Testis (tissue), 3 donors: ENCODE measurements around the gene LBP. TPM values are rescaled to one million over a fixed set of nuclear protein-coding genes. Genes with fewer than 3 reads are reported as not detected.
"Not testable (repeated sequence)": the region's sequence is repeated elsewhere in the genome, so short reads cannot be mapped to it uniquely, and the experiment has no call there.

ENCODE experiments used
- DNase-seq: peaks from one replicate; pipeline ENCODE4 v3.0.0-alpha.2; 2019
- H3K27ac ChIP-seq, 2 donors: fragments of 200-600 bp; sonication (generic); one replicate each; pipeline ENCODE4 v1.5.1; 2019
- H3K27me3 ChIP-seq: fragments of 200-600 bp; sonication (generic); one replicate; pipeline ENCODE4 v1.5.1; 2019
- H3K36me3 ChIP-seq: fragments of 200-600 bp; sonication (generic); one replicate; pipeline ENCODE4 v1.5.1; 2017; ENCODE audit warnings: low read depth; ENCODE audit errors: missing control alignments
- H3K4me1 ChIP-seq: fragments of 200-600 bp; sonication (generic); one replicate; pipeline ENCODE4 v1.5.1; 2019
- H3K4me3 ChIP-seq, 2 donors: fragments of 200-600 bp; sonication (generic); one replicate each; pipeline ENCODE4 v1.5.1; 2017 to 2019
- H3K9me3 ChIP-seq: fragments of 200-600 bp; sonication (generic); one replicate; pipeline ENCODE4 v1.5.1; 2017
- CTCF ChIP-seq, 3 experiments: fragments of 450-650 bp in 2 of 3; fragments of 200-600 bp in 1 of 3; sonication (generic) in 1 of 3; IDR thresholded peaks; one replicate each; pipeline ENCODE4 v1.5.1; 2016 to 2019; ENCODE audit warnings: antibody characterized with exemption in 3 of 3, mild to moderate bottlenecking in 2 of 3, moderate library complexity in 1 of 3
- POLR2A ChIP-seq: fragments of 450-650 bp; IDR thresholded peaks from one replicate; pipeline ENCODE4 v1.6.1; 2017; ENCODE audit warnings: antibody characterized with exemption, mild to moderate bottlenecking, moderate library complexity
- WGBS, 2 donors: methylation state at CpG; one replicate each; pipeline ENCODE4 v1.1.5; 2018; 5-methylcytosine and 5-hydroxymethylcytosine counted together
- intact Hi-C: fragments of 100-400 bp; cut with DNase I; formaldehyde crosslinking; loops from one replicate; pipeline ENCODE4 v1.15.1; 2023; ENCODE audit warnings: low total_unique reads
- polyA plus RNA-seq: library from polyadenylated mRNA; stranded (reverse); fragments of 350-450 nt; fragmentation: Illumina TruSeq; extraction: RNeasy Lipid Tissue Mini Kit (QIAGEN cat#74804); gene quantifications from one replicate; pipeline ENCODE4 v1.2.3, GENCODE V29; 2014; ENCODE audit warnings: low read depth, low replicate concordance; ENCODE audit not compliant: insufficient read depth
- total RNA-seq, 2 donors: library from RNA; depleted of rRNA; stranded (reverse); fragments of >200 nt; gene quantifications; one replicate each; pipeline ENCODE4 v1.2.3, GENCODE V29; 2016

LBP gene
- total and polyA plus RNA-seq, 3 donors from 2014 or later: 0.87 to 1.3 (median 1.2) TPM

GRCh38 chr20:38407321-38407720 is 61.0 kb downstream of the LBP start:
- H3K27me3 ChIP-seq: no peaks in the 10 kb centered on the region
- peak overlapping the region in 1 of 2 donors; percentile 17 for H3K4me3 ChIP-seq
- no peak for DNase-seq
- 65 to 71% methylated on average over 8 to 29 of the region's 29 CpGs for WGBS, 2 donors
- intact Hi-C loops: no loop called here
- no peak overlapping the region for H3K27ac ChIP-seq
- H3K4me1 ChIP-seq: no peaks in the 10 kb centered on the region
- H3K36me3 ChIP-seq: no peaks in the 10 kb centered on the region
- TF ChIP-seq CTCF (IDR thresholded peaks at IDR 0.05) (no peak), POLR2A (no peak)
- H3K9me3 ChIP-seq: no peaks in the 10 kb centered on the region

- H3K9me3 ChIP-seq, H3K36me3 ChIP-seq, H3K27me3 ChIP-seq, H3K27ac ChIP-seq, intact Hi-C loops, H3K4me1 ChIP-seq, DNase-seq: not testable (repeated sequence)
- 62 to 76% methylated on average over 9 of the region's 9 CpGs for WGBS, 2 donors
- peak overlapping the region in 1 of 2 donors; percentile 17 for H3K4me3 ChIP-seq
Measured at GRCh38 chr20:38407822-38408221, 61.5 kb downstream of the LBP start.

- 83 to 93% methylated on average over 8 to 9 of the region's 9 CpGs for WGBS, 2 donors
Measured at GRCh38 chr20:38412877-38413577, 66.7 kb downstream of the LBP start.

DNA sequence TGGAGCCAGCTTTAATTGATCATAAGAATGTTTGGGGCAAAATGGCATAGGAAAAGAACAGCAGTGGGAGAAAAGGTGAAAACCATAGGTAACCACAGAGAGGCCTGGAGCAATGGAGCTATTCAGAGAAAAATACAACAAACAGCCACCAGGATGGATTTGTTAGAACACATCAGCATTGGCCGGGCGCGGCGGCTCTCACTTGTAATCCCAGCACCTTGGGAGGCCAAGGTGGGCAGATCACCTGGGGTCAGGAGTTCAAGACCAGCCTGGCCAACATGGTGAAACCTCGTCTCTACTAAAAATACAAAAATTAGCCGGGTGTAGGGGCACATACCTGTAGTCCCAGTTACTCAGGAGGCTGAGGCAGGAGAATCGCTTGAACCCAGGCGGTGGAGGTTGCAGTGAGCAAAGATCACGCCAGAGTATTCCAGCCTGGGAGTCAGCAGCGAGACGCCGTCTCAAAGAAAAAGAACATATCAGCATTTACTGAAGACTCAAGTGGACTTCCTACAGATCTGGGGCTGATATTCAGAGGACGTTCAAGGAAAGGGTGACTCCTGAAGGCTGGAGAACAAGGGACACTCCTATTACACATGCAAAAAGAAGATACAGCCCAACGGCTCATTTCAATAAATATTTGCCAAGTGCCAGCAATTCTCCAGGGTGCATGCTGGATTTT is 68.6 kb downstream of the LBP start:
- no peak for DNase-seq
- no peak overlapping the region for H3K4me3 ChIP-seq
- no peak overlapping the region for H3K27ac ChIP-seq
- WGBS, 2 donors: 85 to 88% methylated on average over 13 to 14 of the region's 14 CpGs
- TF ChIP-seq CTCF (IDR thresholded peaks at IDR 0.05) (no peak), POLR2A (no peak)
- intact Hi-C loops: no loop called here
- H3K9me3 ChIP-seq: no peaks in the 10 kb centered on the region
- H3K36me3 ChIP-seq: no peaks in the 10 kb centered on the region
- H3K27me3 ChIP-seq: no peaks in the 10 kb centered on the region
- no peaks in the 10 kb centered on the region for H3K4me1 ChIP-seq

More at GRCh38 chr20:38412877-38413577, 66.7 kb downstream of the LBP start:
- no peaks in the 10 kb centered on the region for H3K36me3 ChIP-seq
- no peaks in the 10 kb centered on the region for H3K4me1 ChIP-seq
- no peaks in the 10 kb centered on the region for H3K27me3 ChIP-seq
- no peaks in the 10 kb centered on the region for H3K9me3 ChIP-seq
- H3K4me3 ChIP-seq: no peak overlapping the region
- H3K27ac ChIP-seq: no peak overlapping the region
- no peak for TF ChIP-seq CTCF (IDR thresholded peaks at IDR 0.05)
- no peak for TF ChIP-seq POLR2A
- DNase-seq: no peak
- intact Hi-C loops: no loop called here

DNA sequence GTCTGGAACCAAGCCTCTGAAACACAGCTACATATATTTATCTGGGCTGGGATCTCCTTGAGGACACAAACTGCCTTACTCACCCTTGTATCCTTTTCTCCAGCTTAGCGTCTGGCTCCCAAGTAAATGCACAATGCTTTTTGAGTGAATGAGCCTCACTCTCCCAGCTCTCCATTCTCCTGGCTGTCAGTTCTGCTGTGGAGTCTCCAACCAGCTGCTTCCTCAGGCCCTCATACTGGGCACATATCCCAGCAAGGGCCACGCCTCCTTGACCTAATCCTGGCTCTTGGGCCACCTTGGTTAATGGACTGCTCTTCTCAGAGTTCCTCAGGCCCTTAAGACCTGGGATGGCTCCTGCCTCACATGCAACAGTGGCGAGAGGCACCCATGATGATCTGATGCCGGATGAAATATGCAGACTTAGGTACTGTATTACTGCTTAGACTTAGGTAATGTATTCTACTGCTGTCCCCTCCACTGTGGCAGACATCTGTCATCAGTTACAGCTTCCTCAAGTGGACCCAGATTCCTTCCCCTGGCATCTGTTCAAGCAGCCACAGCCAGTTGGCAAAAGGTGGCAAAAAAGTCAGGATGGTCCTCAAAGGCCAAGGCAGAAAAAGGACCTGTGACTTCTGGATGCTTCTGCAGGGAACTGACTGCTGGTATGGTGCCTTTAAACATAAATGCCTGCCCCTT is 72.4 kb downstream of the LBP start:
- 60 to 79% methylated on average over 3 to 4 of the region's 4 CpGs for WGBS, 2 donors
- no peak for TF ChIP-seq CTCF (IDR thresholded peaks at IDR 0.05)
- no peak for TF ChIP-seq POLR2A
- Histone ChIP-seq H3K36me3 (no peaks in the 10 kb centered on the region), H3K27ac (no peak overlapping the region), H3K4me3 (no peak overlapping the region), H3K9me3 (no peaks in the 10 kb centered on the region), H3K4me1 (no peaks in the 10 kb centered on the region), H3K27me3 (no peaks in the 10 kb centered on the region)
- peak; percentile 31 for DNase-seq
- intact Hi-C loops: no loop called here
